OCI-M2 (cell line): ENCODE results near the gene RAB8B.

Experiments
- DNase-seq: peaks from one replicate; lab custom pipeline; 2025; ENCODE audit not compliant: unreplicated experiment; lab: John Stamatoyannopoulos, UW

Gene RAB8B

DNA sequence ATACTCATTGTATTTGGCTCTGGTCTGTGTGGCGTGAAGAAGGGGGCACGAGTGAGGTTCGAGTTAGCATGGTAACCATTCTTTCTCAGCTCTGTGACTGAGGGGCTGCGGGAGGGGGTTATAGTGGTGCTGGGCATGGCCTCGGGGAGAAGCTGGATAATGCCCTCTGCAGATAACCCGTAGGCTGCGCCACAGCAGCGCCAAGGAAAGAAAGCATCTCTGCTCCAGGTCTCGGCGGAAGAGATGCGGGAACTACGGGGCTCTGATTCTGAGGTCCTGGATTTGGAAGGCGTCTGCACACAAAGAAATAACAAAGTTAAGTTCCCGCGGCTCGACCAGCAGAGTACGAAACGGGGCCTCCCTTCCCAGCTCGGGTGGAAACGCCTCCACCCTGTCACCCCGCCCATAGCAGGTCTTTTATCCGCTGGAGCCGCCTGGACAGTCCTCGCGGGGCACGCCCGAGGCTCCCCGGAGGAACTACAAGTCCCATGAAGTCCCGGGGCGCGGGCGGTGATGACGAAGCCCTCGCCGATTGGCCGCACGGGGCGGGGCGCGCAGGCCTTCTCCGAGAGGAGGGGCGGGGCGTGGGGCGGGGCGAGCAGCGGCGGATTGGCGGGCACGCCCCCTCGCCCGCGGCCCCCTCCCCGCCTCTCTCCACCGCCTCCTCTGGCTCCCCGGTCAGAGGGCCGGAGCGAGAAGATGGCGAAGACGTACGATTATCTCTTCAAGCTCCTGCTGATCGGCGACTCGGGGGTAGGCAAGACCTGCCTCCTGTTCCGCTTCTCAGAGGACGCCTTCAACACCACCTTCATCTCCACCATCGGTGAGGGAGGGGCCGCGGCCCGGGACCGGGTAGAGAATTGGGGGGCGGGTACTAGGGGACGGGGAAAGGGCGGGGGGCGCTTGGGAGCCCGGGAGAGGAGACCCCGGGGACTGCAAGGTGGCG is at the start of gene RAB8B:
Gene RAB8B, plus strand, starts transcription at position 681 of the 946 bp plus-strand sequence. Its CDS starts 19 bp downstream, at position 700.
- peak; percentile 64 for DNase-seq

GRCh38 chr15:63140936-63141335 is 48.5 kb upstream of the RAB8B start:
- no peak for DNase-seq

DNA sequence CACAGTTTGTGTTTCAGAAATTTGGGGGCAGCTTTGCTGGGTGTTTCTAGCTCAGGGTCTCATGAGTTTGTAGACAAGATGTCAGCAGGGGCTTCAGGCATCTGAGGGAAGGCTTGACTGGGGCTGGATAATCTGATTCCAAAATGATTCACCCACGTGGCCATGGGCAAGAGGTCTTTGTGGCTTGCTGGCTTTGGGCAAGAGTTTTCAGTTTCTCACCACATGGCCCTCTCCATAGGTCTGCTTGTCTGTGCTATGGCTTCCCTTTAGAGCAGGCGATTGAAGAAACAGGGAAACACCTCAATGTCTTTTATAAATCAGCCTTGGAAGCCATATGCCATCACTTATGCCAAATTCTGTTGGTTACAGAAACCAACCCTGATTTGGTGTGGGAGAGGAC is 44.0 kb upstream of the RAB8B start:
- no peak for DNase-seq

DNA sequence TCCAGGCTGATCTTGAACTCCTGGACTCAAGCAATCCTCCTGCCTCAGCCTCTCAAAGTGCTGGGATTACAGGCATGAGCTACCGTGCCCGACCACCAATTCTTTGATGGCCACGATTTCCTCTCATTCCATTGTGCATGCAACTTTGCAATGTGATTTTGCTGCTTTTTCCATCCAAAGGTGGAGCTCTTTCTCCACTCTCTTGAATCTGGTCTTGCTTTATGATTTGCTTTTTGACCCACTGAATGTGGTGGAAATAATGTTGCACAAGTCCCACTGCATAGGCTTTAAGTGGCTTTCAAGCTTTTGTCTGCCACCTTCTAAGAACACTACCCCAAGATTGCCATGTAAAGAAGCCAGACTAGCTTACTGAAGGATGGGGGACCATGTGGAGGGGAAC is 42.7 kb upstream of the RAB8B start:
- no peak for DNase-seq

- DNase-seq, result no peak
These were observed 37.7 kb upstream of the RAB8B start for GRCh38 chr15:63151665-63152064.

DNA sequence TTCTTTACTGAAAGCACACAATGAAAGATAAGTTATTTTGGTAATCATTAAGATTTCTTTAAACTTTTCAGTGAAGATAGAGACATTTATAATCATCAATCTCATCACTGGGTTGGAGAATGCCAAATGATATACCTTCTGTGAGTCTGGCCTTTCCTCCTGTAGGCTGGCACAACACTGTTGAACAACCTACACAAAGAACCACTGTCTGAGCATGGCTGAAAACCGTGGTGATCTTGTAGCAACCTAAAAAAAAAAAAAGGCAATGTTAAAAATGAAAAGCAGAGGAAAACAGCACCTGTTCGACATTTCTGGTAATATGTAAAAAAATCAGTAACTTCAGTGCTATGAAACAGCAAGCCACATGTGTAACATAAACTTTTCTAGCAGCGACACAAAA is 33.9 kb upstream of the RAB8B start:
- DNase-seq, result no peak

DNA sequence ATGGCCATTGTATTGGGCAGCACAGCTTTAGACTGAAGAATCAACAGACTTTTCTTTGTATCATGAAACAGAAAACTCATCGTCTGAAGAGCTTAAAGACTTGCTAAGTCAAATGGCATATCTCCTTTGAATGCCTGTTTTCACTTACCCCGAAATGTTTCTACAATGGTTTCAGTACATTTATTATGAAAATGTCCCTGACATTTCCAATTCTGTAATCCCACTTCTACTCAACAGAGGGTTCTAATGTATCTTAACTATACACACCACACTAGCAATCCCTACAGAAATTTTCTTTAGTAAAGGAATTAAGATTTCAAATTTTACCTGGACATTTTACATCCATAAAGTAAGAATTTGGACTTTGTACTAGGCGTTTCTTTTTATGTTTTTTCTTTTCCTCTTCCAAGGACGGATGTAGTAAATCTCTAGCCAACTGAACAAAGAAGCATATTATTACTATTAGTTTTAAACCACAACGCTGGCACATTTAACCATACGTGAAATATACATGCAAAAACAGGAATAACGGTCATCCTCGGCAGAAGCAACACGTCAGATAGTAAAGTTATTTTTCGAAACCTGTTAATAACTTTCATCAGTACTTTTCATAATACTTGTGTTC is 33.2 kb upstream of the RAB8B start:
- DNase-seq, result no peak

- DNase-seq, result no peak
These were observed 32.7 kb upstream of the RAB8B start for GRCh38 chr15:63156755-63157117.

- peak; percentile 41 for DNase-seq
These were observed 32.1 kb upstream of the RAB8B start, which contains the start of gene RPS27L for GRCh38 chr15:63157118-63157843. TSS of gene RPS27L (minus strand) at chr15:63157477. CDS start at chr15:63157405, 72 bp downstream.

DNA sequence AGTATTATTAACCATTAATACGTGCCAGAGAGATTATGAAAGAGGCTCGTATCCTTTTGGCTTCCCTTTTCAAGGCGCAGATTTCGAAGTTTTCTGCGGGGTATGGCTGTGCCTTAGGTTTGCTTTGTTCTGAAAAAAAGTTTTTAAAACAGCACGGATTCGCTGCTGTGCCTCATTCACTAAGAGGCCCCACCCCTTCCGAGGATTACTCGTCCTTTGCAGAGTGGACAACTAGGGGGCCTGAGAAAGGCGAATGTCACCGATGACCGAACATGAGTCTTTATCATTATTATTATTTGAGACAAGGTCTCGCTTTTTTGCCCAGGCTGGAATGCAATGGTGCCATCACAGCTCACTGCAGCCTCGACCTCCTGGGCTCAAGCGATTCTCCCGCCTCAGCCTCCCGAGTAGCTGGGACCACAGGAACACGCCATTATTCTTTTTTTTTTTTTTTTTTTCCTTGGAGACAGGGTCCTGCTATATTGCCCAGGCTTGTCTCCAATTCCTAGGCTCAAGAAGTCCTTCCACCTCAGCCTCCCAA is 31.4 kb upstream of the RAB8B start:
- DNase-seq, result no peak

DNA sequence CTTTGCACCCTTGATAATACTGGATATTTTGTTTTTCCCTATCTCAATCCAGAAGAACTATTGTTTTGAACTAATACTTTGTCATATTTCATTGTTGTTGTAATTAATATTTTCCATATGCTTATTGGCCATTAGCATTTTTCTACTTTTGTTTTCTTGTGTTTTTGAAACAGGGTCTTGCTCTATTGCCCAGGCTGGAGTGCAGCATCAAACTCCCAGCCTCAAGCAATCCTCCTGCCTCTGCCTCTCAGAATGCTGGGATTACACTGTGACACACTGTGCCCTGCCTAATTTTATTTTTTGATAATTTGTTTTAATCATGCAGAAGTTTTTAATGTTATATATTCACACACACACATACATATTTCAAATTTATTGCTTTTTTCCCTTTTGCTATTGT is 28.8 kb upstream of the RAB8B start:
- no peak for DNase-seq

DNA sequence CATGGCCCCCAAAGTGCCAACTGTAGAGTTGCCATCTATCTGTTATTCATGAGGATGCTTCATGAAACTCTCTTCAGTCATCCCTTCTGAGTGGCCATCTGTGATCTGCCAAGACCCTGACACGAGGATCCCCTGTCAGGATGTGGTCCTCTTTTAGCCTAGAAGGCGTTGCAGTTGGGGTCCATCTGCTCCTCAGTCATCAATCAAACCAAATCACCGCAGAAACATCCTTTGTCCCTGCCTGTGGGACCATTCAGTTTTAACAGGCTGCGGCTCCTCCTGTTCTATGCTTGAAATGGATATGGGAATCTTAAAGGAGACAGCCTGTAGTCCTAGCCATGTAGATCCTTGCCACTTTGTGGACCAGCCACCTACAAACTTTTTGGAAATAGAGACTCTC is 26.2 kb upstream of the RAB8B start:
- no peak for DNase-seq

DNA sequence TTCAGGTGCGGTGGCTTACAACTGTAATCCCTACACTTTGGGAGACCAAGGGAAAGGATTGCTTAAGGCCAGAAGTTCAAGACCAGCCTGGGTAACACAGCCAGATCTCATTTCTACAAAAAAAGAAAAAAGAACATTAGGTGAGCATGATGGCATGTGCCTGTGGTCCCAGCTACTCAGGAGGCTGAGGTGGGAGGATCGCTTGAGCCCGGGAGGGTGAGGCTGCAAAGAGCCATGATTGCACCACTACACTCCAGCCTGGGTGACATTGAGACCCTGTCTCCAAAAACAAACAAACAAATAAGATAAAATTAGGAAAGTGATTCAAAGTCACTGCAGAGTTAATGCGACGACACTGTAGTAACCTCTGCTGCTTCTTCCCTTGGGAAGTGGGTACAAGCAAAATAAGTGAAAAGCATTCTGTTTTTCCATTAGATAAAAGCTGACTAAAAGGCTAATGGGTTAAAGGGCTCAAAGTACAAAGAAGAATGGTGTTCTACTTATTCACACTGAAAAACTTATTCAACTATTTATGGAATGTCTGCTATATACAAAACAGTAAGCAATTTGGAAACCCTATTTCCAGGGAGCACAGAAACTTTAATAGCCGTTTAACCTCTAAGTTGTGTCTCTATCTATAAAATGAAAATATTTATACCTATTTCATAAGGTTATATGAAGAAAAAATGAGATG is 24.1 kb upstream of the RAB8B start:
- DNase-seq, result no peak

DNA sequence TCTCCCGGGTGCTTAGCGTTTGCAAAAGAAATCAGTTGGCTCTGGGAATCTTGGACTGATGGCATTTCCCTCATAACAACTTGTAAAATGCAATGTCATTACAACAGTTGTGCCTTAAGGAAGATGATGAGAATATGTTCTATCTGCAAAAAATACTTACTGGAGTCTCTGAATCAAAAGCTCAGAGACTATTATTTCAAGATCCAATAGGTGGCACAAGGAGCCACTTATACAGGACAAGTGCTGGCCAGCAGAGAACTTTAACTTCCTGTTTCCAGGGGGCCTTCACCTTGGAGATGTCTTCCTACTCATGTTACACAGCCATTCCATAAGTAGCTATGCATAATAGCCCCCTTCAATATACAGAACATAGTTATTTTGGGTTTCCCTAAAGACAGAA is 23.2 kb upstream of the RAB8B start:
- DNase-seq, result no peak

- DNase-seq, result no peak
These were observed 19.6 kb upstream of the RAB8B start for GRCh38 chr15:63169788-63170187.

DNA sequence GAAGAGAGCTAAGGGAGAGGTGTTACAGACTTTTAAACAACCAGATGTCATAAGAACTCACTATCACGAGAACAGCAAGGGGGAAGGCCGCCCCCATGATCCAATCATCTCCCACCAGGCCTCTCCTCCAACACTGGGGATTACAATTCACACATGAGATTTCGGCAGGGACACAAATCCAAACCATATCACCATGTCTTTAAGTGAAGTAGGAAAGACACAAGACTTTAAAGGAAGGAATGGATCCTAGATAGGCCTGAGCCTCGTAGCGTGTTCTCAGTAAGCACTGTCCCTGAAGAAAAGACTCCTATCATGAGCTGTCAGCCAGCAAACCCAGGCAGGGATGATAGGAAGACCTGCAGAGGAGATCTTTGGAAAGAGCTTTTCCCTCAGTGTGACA is 17.0 kb upstream of the RAB8B start:
- no peak for DNase-seq

DNA sequence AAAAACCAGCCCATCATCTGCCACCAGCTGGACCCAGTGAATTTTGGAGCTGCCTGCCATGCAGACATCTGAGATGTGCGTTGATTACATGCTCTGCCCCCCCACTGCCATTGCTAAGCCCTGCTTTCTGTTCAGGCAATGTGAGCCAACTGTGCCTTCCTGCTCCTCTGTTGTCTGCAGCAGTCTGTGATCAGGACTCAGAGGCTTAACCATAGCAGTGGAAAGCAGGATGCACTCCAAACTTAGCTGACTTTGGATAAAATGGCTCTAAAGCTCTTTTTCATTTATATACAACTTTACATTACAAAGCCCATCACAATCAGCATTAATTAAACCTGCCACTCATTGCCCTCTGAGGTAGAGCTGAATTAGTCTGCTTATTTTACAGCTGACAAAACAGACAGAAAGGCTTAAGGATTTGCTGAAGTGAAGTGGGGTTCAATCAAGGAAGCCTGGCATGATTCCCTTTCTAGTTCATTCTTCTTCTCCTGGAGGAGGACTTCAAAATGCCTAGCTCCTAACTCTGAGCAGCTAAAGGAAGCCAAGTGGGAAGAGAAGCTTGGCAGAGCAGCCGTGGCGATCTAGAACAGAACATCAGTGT is 16.5 kb upstream of the RAB8B start:
- DNase-seq, result no peak

DNA sequence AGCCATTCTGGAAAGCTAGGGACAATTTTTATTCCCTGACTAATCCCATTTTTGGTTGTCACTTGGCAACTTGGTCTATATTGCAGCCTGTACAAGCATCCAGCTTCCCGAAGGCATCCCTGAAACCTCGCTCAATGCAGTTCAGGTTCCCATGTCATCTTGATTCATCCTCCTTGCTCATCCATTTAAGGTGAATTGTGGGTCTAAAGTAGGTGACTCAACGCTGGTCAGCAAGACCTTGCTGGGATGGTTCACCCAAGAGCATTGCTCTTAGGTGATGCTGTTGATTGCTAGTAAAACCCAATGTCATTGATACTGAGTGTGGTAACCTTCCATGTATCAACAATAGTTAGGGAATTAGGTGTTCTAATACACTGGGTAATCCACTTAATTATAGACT is 13.1 kb upstream of the RAB8B start:
- DNase-seq, result no peak

DNA sequence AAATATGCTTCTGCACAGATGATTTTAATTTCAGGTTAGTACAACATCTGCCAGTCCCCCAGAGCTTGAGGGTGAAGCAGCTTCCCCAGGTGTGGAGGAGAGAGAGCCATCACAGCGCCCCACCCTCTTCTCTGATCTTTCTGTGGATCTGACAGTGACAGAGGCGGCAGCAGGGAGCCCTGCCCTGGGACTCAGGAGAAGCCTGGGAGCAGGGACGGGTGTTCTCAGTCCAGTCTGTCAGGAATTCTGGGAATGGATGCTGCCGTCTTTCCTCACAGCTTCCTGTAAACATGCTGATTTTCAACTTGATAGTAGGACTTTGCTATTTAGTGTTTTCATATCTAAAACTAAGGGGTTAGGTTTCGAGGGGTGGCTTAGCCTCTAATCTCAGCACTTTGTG is 11.4 kb upstream of the RAB8B start:
- DNase-seq, result no peak

DNA sequence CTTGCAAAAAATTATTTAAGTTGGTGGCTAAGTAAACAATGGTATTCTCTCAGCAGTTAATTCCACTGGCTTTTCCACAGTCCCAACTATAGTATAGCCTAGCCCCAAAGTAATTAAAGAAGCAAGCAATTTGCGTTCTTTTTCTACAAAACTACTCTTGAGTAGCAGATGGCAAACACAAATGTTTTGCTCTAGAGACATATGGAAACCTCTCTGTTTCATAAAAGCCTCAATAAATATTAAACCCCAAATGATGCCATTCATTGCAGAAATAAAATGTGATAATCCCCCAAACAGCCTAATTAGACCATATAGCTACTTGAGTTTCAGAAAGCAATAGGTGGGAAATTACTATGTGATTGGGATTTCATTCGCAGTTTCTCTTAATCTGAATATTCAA is 8.7 kb upstream of the RAB8B start:
- DNase-seq, result no peak
